Endothelial cell of umbilical vein (primary cell): ENCODE data around the gene FAM222B. TPM values are rescaled to one million over a fixed set of nuclear protein-coding genes. Genes with fewer than 3 reads are reported as not detected.
A peak's percentile ranks its signal among the peaks of the same experiment; 100 is the strongest.

Source experiments
- BruUV-seq: library from RNA; stranded (reverse); fragments of 400-500 nt; replicated peaks from 2 replicates; lab custom pipeline; 2021; lab: Mats Ljungman, UMichigan
- CTCF ChIA-PET: fragments of 300-600, 350-600 bp; sonication (Branson Sonifier 250); formaldehyde crosslinking; loops from one replicate; lab custom pipeline; 2021; ENCODE audit warnings: antibody characterized with exemption, inconsistent platforms; lab: Charles Lee
- POLR2A ChIA-PET: fragments of 300-600, 350-600 bp; sonication (Branson Sonifier 250); formaldehyde crosslinking; loops from one replicate; lab custom pipeline; 2021; ENCODE audit warnings: antibody characterized with exemption, inconsistent platforms; lab: Charles Lee
- DNase-seq: peaks from one replicate; pipeline ENCODE4 v3.0.0-alpha.2; 2011; ENCODE audit warnings: low read depth, low spot score
- FAIRE-seq: peaks from 2 replicates; lab custom pipeline; 2011; peaks lifted over from hg19 to GRCh38; lab: Jason Lieb, UNC
- H2AFZ ChIP-seq: 2 replicates; pipeline ENCODE4 v1.6.0; 2012; ENCODE audit warnings: low read depth, low read length, control low read depth, inconsistent platforms
- H3K27ac ChIP-seq: 2 replicates; pipeline ENCODE4 v1.5.1; 2011; ENCODE audit warnings: low read depth, mild to moderate bottlenecking, control low read depth, low read length, moderate library complexity; ENCODE audit not compliant: insufficient read depth
- H3K27me3 ChIP-seq, 2 experiments: 2 replicates each; pipeline versions ENCODE4 v1.6.0 to v1.6.1; 2011; ENCODE audit warnings: low read length in 2 of 2, mixed read lengths in 1 of 2; ENCODE audit not compliant: control insufficient read depth in 2 of 2, insufficient read depth in 2 of 2
- H3K36me3 ChIP-seq, 2 experiments: 2 replicates in 1 of 2; 3 replicates in 1 of 2; pipeline ENCODE4 v1.5.1; 2011; ENCODE audit warnings: low read length in 2 of 2, mild to moderate bottlenecking in 1 of 2, moderate library complexity in 1 of 2; ENCODE audit not compliant: control insufficient read depth in 2 of 2, insufficient read depth in 2 of 2; ENCODE audit errors: extremely low read depth in 1 of 2
- H3K4me1 ChIP-seq: 3 replicates; pipeline ENCODE4 v1.5.1; 2011; ENCODE audit warnings: mild to moderate bottlenecking, low read length; ENCODE audit not compliant: control insufficient read depth, insufficient read depth; ENCODE audit errors: extremely low read depth
- H3K4me2 ChIP-seq: 2 replicates; pipeline ENCODE4 v1.6.1; 2011; ENCODE audit warnings: low read length, control low read depth, mixed read lengths; ENCODE audit not compliant: insufficient read depth
- H3K4me3 ChIP-seq, 3 experiments: fragments of 200-600 bp in 1 of 3; sonication (generic), shearing (Covaris generic) in 1 of 3; replicated peaks in 1 of 3; 2 replicates each; pipeline ENCODE4 v1.5.1; 2011 to 2016; ENCODE audit warnings: control low read depth in 3 of 3, low read length in 3 of 3, mild to moderate bottlenecking in 2 of 3, inconsistent platforms in 1 of 3, low read depth in 1 of 3, moderate library complexity in 1 of 3; ENCODE audit not compliant: insufficient read depth in 1 of 3
- H3K79me2 ChIP-seq: 2 replicates; pipeline ENCODE4 v1.6.0; 2012; ENCODE audit warnings: low read length, inconsistent platforms; ENCODE audit not compliant: control insufficient read depth, insufficient read depth
- H3K9ac ChIP-seq: replicated peaks from 2 replicates; pipeline ENCODE3; 2011; ENCODE audit warnings: low read length, control low read depth; ENCODE audit not compliant: insufficient read depth; ENCODE audit errors: extremely low read depth
- H3K9me1 ChIP-seq: replicated peaks from 3 replicates; pipeline ENCODE4 v1.6.0; 2011; ENCODE audit warnings: mild to moderate bottlenecking, low read length; ENCODE audit not compliant: control insufficient read depth, insufficient read depth; ENCODE audit errors: extremely low read depth
- H3K9me3 ChIP-seq: replicated peaks from 2 replicates; pipeline ENCODE4 v1.5.1; 2012; ENCODE audit warnings: low read length, inconsistent platforms; ENCODE audit not compliant: control insufficient read depth, insufficient read depth
- H4K20me1 ChIP-seq: replicated peaks from 2 replicates; pipeline ENCODE3; 2011; ENCODE audit warnings: mild to moderate bottlenecking, low read length; ENCODE audit not compliant: control insufficient read depth, insufficient read depth; ENCODE audit errors: extremely low read depth
- GATA2 ChIP-seq: IDR thresholded peaks from 2 replicates; pipeline ENCODE4 v1.7.0; 2011; ENCODE audit warnings: low read depth, mild to moderate bottlenecking, moderate library complexity, mixed read lengths, low read length; ENCODE audit not compliant: insufficient read length, insufficient read depth
- JUN ChIP-seq: IDR thresholded peaks from 2 replicates; pipeline ENCODE4 v1.6.1; 2011; ENCODE audit warnings: borderline replicate concordance, low read depth; ENCODE audit not compliant: insufficient read length, insufficient read depth
- POLR2A ChIP-seq: IDR thresholded peaks from 2 replicates; pipeline ENCODE4 v1.6.1; 2012; ENCODE audit warnings: low read depth, mild to moderate bottlenecking, control low read depth, low read length
- POLR2AphosphoS5 ChIP-seq: IDR thresholded peaks from 2 replicates; pipeline ENCODE4 v1.6.1; 2012; ENCODE audit warnings: low read depth, mild to moderate bottlenecking, control low read depth, low read length, moderate library complexity; ENCODE audit not compliant: insufficient read depth
- dilution Hi-C: fragments of 300-500 bp; cut with MboI; formaldehyde crosslinking; loops from one replicate; pipeline ENCODE4 v1.15.0; 2019; ENCODE audit warnings: low sequenced_read_pairs; ENCODE audit not compliant: extremely low pct_ligation_motif_present
- intact Hi-C: fragments of 100-400 bp; cut with micrococcal nuclease; formaldehyde crosslinking; loops from one replicate; pipeline ENCODE4 v1.10.0; 2022
- polyA plus RNA-seq, 4 experiments: library from polyadenylated mRNA; depleted of rRNA in 3 of 4; stranded (reverse) in 3 of 4; unstranded in 1 of 4; fragments of >200 nt; gene quantifications; 2 replicates each; pipeline versions ENCODE4 v1.2.1 to v1.2.3, GENCODE V29; 2011 to 2012; ENCODE audit warnings: missing spikeins in 1 of 4
- total RNA-seq: library from RNA; stranded (reverse); gene quantifications from 2 replicates; pipeline ENCODE4 v1.2.3, GENCODE V29; 2021

The FAM222B gene
- total and polyA plus RNA-seq, 2 donors (not counting 3 experiments of a cell fraction or from before 2014, with no cell fraction given): 21.1 to 30.6 TPM

DNA sequence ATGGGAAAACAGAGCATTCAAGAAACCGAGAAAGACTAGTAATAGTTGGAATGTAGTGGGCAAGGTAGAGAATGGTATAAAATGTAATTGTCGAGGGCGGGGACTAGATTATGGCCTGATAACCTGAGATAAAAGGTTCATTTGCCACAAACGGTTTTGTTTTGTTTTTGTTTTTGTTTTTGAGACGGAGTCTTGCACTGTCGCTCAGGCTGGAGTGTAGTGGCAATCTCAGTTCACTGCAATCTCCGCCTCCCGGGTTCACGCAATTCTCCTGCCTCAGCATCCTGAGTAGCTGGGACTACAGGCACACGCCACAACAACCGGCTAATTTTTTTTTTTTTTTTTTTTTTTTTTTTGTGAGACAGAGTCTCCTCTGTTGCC lies 112.7 kb downstream of the FAM222B start:
- H3K27ac ChIP-seq: no peak overlapping the region
- CTCF ChIA-PET: interaction anchor here (5.3 to 13.7 kb wide), 2 partner anchors 17 to 221 kb away, joined by 249 to 602 read pairs; partner anchors contain the start of genes PHF12 and TRAF4
- intact Hi-C loops: no loop called here

DNA sequence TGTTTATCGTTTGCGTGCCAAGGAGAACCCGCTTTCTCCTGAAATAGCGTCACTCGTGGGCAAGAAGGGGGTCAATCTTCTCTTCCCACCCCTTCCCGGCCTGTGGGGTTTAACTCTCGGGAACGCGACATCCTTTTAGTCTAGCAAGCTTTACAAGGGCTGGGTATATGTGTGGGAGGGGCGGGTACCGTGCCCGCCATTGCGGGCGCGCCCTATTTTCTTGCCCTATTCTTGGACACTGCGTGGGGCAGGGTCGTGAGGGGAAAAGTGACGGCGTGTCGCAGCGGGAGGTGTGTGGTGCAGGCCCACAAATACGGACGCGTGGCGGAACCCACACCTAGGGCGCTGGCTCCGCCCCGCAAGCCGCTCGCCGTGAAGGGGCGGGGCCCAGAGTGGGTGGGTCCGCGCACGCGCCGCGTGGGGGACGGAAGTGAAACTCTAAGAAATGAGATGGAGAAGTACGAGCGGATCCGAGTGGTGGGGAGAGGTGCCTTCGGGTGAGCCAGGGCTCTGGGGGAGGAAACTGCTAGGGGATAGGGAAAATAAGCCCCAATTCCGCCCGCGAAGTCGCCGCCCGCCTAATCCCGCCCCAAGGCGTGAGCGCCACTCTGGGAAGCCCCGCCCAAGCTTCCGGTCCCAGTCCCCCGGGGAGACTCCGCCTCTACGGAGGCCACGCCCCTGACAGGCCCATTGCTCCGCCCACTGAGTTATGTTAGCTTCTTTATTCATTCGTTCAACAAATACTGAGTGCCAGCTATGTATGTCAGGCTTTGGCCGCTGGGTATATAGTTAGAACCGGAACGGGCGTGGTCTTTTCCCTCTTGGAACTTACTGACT lies 114.0 kb downstream of the FAM222B start, which contains the start of gene NEK8:
Gene NEK8, plus strand, starts transcription at position 425 of the 837 bp plus-strand sequence. Its CDS starts 26 bp downstream, at position 451.
- ChIA-PET POLR2A (interaction anchor here (0.7 to 4.7 kb wide), 5 partner anchors 9 to 225 kb away, joined by 3 to 45 read pairs (median 7); partner anchors contain the start of genes RPL23A and TRAF4), CTCF (interaction anchor here (0.9 to 13.7 kb wide), 9 partner anchors 9 to 389 kb away, joined by 3 to 602 read pairs (median 33); partner anchors contain the start of genes PHF12, RPL23A and TRAF4)
- H3K79me2 ChIP-seq: no peaks in the 10 kb centered on the region
- no peaks in the 10 kb centered on the region for H4K20me1 ChIP-seq
- peaks cover under 1 to 8% of the 10 kb centered on the region in 2 experiments for H3K36me3 ChIP-seq
- H3K27me3 ChIP-seq: no peaks in the 10 kb centered on the region
- peak; percentile 96 for DNase-seq
- intact Hi-C loops: no loop called here
- H3K9ac ChIP-seq: peak within 1 kb of the TSS; percentile 77
- peak; percentile 92 for FAIRE-seq
- peaks cover 24% of the 10 kb centered on the region for H3K4me1 ChIP-seq
- peak within 1 kb of the TSS; percentile 59 for H3K27ac ChIP-seq
- H2AFZ ChIP-seq: peak within 1 kb of the TSS; percentile 76
- H3K9me1 ChIP-seq: no peaks in the 10 kb centered on the region
- no peaks in the 10 kb centered on the region for H3K9me3 ChIP-seq
- peak; percentile 52 for TF ChIP-seq POLR2A
- TF ChIP-seq JUN: no peak
- TF ChIP-seq POLR2AphosphoS5: peak; percentile 41
- dilution Hi-C loops: no loop called here
- H3K4me2 ChIP-seq: peak within 1 kb of the TSS; percentile 66
- BruUV-seq: TSS peak; percentile 19
- H3K4me3 ChIP-seq: peak within 1 kb of the TSS; percentile 49 to 64 (median 60)

More for the DNA sequence above, 112.7 kb downstream of the FAM222B start:
- H3K79me2 ChIP-seq: no peaks in the 10 kb centered on the region
- H4K20me1 ChIP-seq: no peaks in the 10 kb centered on the region
- no peak for TF ChIP-seq GATA2
- BruUV-seq: no TSS peak
- DNase-seq: no peak
- no peak overlapping the region for H3K4me3 ChIP-seq
- no peaks in the 10 kb centered on the region for H3K27me3 ChIP-seq
- H2AFZ ChIP-seq: no peak overlapping the region
- H3K4me1 ChIP-seq: peaks cover 20% of the 10 kb centered on the region
- no peak for FAIRE-seq
- no peak overlapping the region for H3K4me2 ChIP-seq
- no peak overlapping the region for H3K9ac ChIP-seq
- no peaks in the 10 kb centered on the region for H3K36me3 ChIP-seq
- dilution Hi-C loops: no loop called here
- POLR2A ChIA-PET: interaction anchor here (0.7 kb wide), 1 partner anchor 564 kb away, joined by 12 read pairs; the partner anchor contains the start of gene NUFIP2
- H3K9me3 ChIP-seq: no peaks in the 10 kb centered on the region
- H3K9me1 ChIP-seq: no peaks in the 10 kb centered on the region
